HG02588 (cell line): ENCODE data around the gene TRIM49D1.
"Not testable (repeated sequence)": the region's sequence is repeated elsewhere in the genome, so short reads cannot be mapped to it uniquely, and the experiment has no call there.

ENCODE experiments used
- ATAC-seq: cut with Tn5 transposase; IDR thresholded peaks from one replicate; pipeline ENCODE4 v1.9.1; 2021; ENCODE audit warnings: mild to moderate bottlenecking, moderate library complexity; ENCODE audit not compliant: unreplicated experiment

Gene TRIM49D1, protein sequence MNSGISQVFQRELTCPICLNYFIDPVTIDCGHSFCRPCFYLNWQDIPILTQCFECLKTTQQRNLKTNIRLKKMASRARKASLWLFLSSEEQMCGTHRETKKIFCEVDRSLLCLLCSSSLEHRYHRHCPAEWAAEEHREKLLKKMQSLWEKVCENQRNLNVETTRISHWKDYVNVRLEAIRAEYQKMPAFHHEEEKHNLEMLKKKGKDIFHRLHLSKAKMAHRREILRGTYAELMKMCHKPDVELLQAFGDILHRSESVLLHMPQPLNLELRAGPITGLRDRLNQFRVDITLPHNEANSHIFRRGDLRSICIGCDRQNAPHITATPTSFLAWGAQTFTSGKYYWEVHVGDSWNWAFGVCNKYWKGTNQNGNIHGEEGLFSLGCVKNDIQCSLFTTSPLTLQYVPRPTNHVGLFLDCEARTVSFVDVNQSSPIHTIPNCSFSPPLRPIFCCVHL

DNA sequence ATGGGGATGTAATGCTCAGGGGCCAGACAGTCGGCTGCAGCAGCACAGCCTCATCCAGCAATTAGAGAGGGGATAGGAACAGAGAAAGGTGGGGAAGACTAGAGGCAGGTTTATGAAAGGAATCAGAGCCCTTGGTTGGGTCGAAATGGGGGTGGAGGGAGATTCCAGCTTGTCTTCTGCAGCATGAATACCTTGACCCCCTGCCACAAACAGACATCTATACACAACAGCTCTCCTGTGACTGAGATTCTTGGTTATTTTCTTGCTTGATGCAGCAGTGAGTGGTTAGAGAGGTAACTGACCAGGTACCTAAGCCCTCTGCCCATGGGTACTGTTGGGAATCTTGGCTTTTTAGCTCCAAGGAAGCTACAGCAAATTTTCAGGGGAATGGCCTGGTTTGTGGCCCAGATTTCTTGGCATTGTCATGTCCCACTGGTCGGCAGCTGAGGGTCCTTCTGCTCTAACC lies at the start of gene TRIM49D1:
TRIM49D1 (minus strand) TSS at position 51 of the 466 bp plus-strand sequence. CDS start 4,535 bp downstream, outside the sequence.
- no peak for ATAC-seq

GRCh38 chr11:89965737-89966136 lies 43.7 kb upstream of the TRIM49D1 start, which contains the start of gene TRIM64:
TSS of gene TRIM64 (plus strand) at chr11:89966037. CDS start at chr11:89968504, 2,467 bp downstream.
- ATAC-seq: not testable (repeated sequence)

- not testable (repeated sequence) for ATAC-seq
Measured at GRCh38 chr11:89960833-89961232, 38.8 kb upstream of the TRIM49D1 start.

- not testable (repeated sequence) for ATAC-seq
Measured at GRCh38 chr11:89923764-89924163, 1.7 kb upstream of the TRIM49D1 start, which contains the start of gene TRIM49D2. TSS of gene TRIM49D2 (plus strand) at chr11:89924064. CDS start at chr11:89926762, 2,698 bp downstream.

DNA sequence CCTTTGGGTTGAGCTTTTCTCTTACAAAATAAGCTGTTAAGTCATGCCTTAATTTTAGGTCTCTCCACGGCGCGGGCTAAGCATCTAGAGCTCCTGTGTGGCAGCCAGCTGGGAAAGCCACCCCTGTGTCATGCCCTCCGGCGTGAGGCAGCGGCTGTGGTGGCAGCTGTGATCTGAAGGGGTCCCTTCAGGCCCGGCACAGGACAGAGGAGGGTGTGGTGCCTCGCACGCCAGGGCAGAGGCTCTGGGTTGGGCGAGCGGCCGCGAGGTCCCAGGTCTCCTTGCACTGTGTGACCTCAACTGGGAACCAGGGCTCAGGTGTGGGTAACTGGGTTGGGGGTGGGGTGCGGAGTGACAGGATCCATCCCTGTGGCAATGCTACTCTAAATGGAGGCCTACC lies 21.2 kb downstream of the TRIM49D1 start:
- ATAC-seq: not testable (repeated sequence)

- not testable (repeated sequence) for ATAC-seq
Measured at GRCh38 chr11:89893245-89893644, 28.8 kb downstream of the TRIM49D1 start.

GRCh38 chr11:89877511-89877910 lies 44.5 kb downstream of the TRIM49D1 start:
- ATAC-seq: not testable (repeated sequence)

DNA sequence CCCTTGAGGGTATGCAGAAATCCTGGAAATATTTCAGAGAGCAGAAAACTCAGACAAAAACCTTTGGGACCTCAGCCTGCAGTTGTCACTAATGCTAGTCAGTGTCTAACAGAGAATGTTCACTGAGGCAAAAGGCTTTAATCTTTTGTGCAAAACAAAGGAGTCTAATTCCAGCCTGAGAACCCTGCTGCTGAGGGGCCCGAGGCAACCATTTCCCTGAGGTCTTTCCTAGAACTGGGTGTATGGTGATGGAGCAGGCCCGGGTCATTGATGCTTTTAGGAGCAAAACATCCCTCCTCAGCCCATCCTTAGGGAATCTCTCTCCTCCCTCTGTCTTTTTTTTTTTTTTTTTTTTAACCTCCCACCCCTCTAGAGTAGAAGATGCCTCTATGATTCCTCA lies 49.5 kb downstream of the TRIM49D1 start:
- not testable (repeated sequence) for ATAC-seq

DNA sequence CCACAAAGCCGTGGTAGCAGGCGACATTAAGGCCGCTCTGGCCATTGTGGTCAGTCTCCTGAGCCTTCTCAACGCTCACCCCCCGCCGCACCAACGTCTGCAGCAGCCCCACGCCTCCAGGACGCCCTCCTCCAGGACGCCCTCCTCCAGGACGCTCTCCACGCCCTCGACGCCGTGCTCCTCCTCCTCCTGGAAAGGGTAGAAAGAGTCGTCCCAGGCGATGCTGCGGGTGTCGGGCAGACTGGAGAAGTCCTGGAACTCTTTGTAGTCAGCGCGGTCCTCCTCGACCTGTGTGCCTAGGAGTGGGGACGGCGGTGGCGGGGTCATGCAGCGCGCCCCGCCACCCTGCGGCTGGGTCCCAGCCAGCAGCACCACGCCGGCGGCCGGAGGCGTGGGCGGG lies 56.8 kb downstream of the TRIM49D1 start:
- not testable (repeated sequence) for ATAC-seq

GRCh38 chr11:89863906-89864704 lies 57.9 kb downstream of the TRIM49D1 start:
- not testable (repeated sequence) for ATAC-seq
